Keratinocyte (primary cell): ENCODE measurements around the gene MGAT2. TPM values are rescaled to one million over a fixed set of nuclear protein-coding genes. Genes with fewer than 3 reads are reported as not detected.

Experiments
- DNase-seq: peaks from one replicate; pipeline ENCODE4 v3.0.0-alpha.2; 2011; ENCODE audit warnings: low read depth, missing footprints, low spot score
- FAIRE-seq: peaks from 2 replicates; lab custom pipeline; 2011; peaks lifted over from hg19 to GRCh38; lab: Jason Lieb, UNC
- H2AFZ ChIP-seq: 2 replicates; pipeline ENCODE4 v1.6.0; 2012; ENCODE audit warnings: low read length, control low read depth, inconsistent platforms; ENCODE audit not compliant: control insufficient read depth
- H3K27ac ChIP-seq: 2 replicates; pipeline ENCODE4 v1.5.1; 2011; ENCODE audit warnings: low read length; ENCODE audit not compliant: control insufficient read depth, insufficient read depth
- H3K27me3 ChIP-seq: 3 replicates; pipeline ENCODE4 v1.6.0; 2011; ENCODE audit warnings: low read length; ENCODE audit not compliant: control insufficient read depth, insufficient read depth; ENCODE audit errors: extremely low read depth
- H3K36me3 ChIP-seq, 2 experiments: 2 replicates in 1 of 2; 3 replicates in 1 of 2; pipeline ENCODE4 v1.5.1; 2011; ENCODE audit warnings: low read length in 2 of 2, mild to moderate bottlenecking in 1 of 2; ENCODE audit not compliant: control insufficient read depth in 2 of 2, insufficient read depth in 2 of 2; ENCODE audit errors: extremely low read depth in 1 of 2
- H3K4me1 ChIP-seq: 3 replicates; pipeline ENCODE4 v1.5.1; 2011; ENCODE audit warnings: low read length; ENCODE audit not compliant: control insufficient read depth, insufficient read depth; ENCODE audit errors: extremely low read depth
- H3K4me2 ChIP-seq: 3 replicates; pipeline ENCODE4 v1.6.0; 2011; ENCODE audit warnings: low read depth, low read length; ENCODE audit not compliant: control insufficient read depth, insufficient read depth; ENCODE audit errors: extremely low read depth
- H3K4me3 ChIP-seq, 3 experiments: fragments of 200-600 bp in 1 of 3; sonication (generic) in 1 of 3; 2 replicates in 2 of 3; 3 replicates in 1 of 3; pipeline ENCODE4 v1.5.1; 2011 to 2016; ENCODE audit warnings: low read length in 3 of 3, mild to moderate bottlenecking in 3 of 3, control low read depth in 2 of 3, inconsistent platforms in 1 of 3, low read depth in 1 of 3, mixed read lengths in 1 of 3, mixed run types in 1 of 3, moderate library complexity in 1 of 3; ENCODE audit not compliant: control insufficient read depth in 2 of 3, insufficient read depth in 2 of 3; ENCODE audit errors: extremely low read depth in 1 of 3
- H3K79me2 ChIP-seq: 2 replicates; pipeline ENCODE4 v1.6.0; 2012; ENCODE audit warnings: low read length; ENCODE audit not compliant: control insufficient read depth, insufficient read depth
- H3K9ac ChIP-seq: 3 replicates; pipeline ENCODE4 v1.6.0; 2011; ENCODE audit warnings: low read length; ENCODE audit not compliant: control insufficient read depth, insufficient read depth; ENCODE audit errors: extremely low read depth
- H3K9me1 ChIP-seq: 3 replicates; pipeline ENCODE4 v1.6.0; 2011; ENCODE audit warnings: low read length; ENCODE audit not compliant: control insufficient read depth, insufficient read depth; ENCODE audit errors: extremely low read depth
- H3K9me3 ChIP-seq: 2 replicates; pipeline ENCODE4 v1.5.1; 2012; ENCODE audit warnings: low read depth, low read length; ENCODE audit not compliant: control insufficient read depth
- H4K20me1 ChIP-seq: 3 replicates; pipeline ENCODE4 v1.6.0; 2011; ENCODE audit warnings: low read length; ENCODE audit not compliant: control insufficient read depth, insufficient read depth; ENCODE audit errors: extremely low read depth
- EZH2 ChIP-seq: IDR thresholded peaks from one replicate; pipeline ENCODE4 v1.6.1; 2012; ENCODE audit warnings: inconsistent platforms, mild to moderate bottlenecking, low read length, moderate library complexity
- dilution Hi-C: fragments of 300-500 bp; cut with MboI; formaldehyde crosslinking; loops from one replicate; pipeline ENCODE4 v1.7.0; 2020; ENCODE audit warnings: low sequenced_read_pairs; ENCODE audit not compliant: extremely low pct_ligation_motif_present
- polyA plus RNA-seq, 5 experiments: library from polyadenylated mRNA; depleted of rRNA in 3 of 5; stranded (reverse) in 3 of 5; stranded (forward) in 1 of 5; unstranded in 1 of 5; fragments of >200 nt; gene quantifications; 1 replicate in 1 of 5; 2 replicates in 3 of 5; 3 replicates in 1 of 5; pipeline versions ENCODE4 v1.2.1 to v1.2.3, GENCODE V29; 2011 to 2012; ENCODE audit warnings: missing spikeins in 2 of 5, low read depth in 1 of 5, low replicate concordance in 1 of 5
- TF ChIP-seq, protein P1 (sequence below), 3 experiments: IDR thresholded peaks in 1 of 3; conservative IDR thresholded peaks in 1 of 3; optimal IDR thresholded peaks in 1 of 3; 2 replicates in 2 of 3; 3 replicates in 1 of 3; pipeline versions ENCODE3 to v1.5.1; 2011; ENCODE audit warnings: low read length in 3 of 3, mild to moderate bottlenecking in 3 of 3, moderate library complexity in 2 of 3, control low read depth in 1 of 3, inconsistent platforms in 1 of 3; ENCODE audit not compliant: insufficient read depth in 2 of 3; ENCODE audit errors: extremely low read depth in 1 of 3

The MGAT2 gene
- polyA plus RNA-seq, 1 donor (not counting 4 experiments of a cell fraction or from before 2014, with no cell fraction given), result 24.0 TPM

DNA sequence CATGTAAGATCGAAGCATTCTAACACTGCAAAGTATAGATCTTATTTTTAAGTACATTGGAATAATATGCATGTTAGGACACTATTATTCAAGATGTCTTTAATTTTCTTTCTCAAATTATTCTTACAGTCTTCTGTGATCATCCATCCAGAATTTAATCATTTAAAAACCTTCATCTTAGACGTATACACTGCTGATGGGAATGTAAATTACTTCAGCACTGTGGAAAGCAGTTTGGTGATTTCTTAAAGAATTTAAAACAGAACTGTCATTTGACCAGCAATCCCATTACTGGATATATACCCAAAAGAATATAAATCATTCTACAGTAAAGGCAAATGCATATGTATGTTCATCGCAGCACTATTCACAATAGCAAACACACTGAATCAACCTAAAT is 31.2 kb upstream of the MGAT2 start:
- Histone ChIP-seq H3K9me3 (no peaks in the 10 kb centered on the region), H3K9ac (no peak overlapping the region), H3K27me3 (no peaks in the 10 kb centered on the region), H3K4me3 (no peak overlapping the region), H3K9me1 (no peaks in the 10 kb centered on the region), H3K36me3 (no peaks in the 10 kb centered on the region), H3K4me2 (no peak overlapping the region), H3K27ac (no peak overlapping the region), H3K79me2 (peaks cover 17% of the 10 kb centered on the region), H2AFZ (no peak overlapping the region), H4K20me1 (no peaks in the 10 kb centered on the region), H3K4me1 (peaks cover 3% of the 10 kb centered on the region)
- no peak for FAIRE-seq
- no peak for TF ChIP-seq EZH2
- TF ChIP-seq, protein P1, sequence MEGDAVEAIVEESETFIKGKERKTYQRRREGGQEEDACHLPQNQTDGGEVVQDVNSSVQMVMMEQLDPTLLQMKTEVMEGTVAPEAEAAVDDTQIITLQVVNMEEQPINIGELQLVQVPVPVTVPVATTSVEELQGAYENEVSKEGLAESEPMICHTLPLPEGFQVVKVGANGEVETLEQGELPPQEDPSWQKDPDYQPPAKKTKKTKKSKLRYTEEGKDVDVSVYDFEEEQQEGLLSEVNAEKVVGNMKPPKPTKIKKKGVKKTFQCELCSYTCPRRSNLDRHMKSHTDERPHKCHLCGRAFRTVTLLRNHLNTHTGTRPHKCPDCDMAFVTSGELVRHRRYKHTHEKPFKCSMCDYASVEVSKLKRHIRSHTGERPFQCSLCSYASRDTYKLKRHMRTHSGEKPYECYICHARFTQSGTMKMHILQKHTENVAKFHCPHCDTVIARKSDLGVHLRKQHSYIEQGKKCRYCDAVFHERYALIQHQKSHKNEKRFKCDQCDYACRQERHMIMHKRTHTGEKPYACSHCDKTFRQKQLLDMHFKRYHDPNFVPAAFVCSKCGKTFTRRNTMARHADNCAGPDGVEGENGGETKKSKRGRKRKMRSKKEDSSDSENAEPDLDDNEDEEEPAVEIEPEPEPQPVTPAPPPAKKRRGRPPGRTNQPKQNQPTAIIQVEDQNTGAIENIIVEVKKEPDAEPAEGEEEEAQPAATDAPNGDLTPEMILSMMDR (optimal IDR thresholded peaks at IDR 0.05 in 1 of 3, IDR thresholded peaks at IDR 0.05 in 1 of 3, conservative IDR thresholded peaks at IDR 0.05 in 1 of 3; ENCODE audit: extremely low read depth in 1 of 3, insufficient read depth in 2 of 3, low read length in 3 of 3), result no peak
- no peak for DNase-seq
- dilution Hi-C loops, result no loop called here

DNA sequence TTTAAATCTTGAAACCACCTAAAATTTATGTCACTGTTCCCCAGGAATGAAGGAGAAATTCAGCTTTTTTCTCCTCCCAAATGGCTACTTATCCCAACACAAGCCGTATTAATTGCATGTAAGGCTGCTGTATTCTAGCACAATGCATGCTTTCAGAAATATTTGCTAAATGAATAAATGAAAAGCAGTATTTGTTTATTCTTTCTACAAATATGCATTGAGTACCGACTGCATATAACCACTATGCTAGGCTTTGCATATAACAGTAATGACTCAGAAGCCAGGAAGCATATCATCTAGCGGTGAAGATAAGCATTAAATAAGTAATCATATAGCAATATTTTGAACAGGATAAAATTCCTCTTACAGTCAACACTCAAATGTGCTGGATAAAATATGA is 27.6 kb upstream of the MGAT2 start:
- no peak overlapping the region for H3K4me3 ChIP-seq
- DNase-seq (no peak), FAIRE-seq (no peak)
- no peaks in the 10 kb centered on the region for H4K20me1 ChIP-seq
- H3K9ac ChIP-seq, result no peak overlapping the region
- H3K9me3 ChIP-seq, result no peaks in the 10 kb centered on the region
- dilution Hi-C loops, result no loop called here
- no peak overlapping the region for H3K27ac ChIP-seq
- no peaks in the 10 kb centered on the region for H3K9me1 ChIP-seq
- H3K36me3 ChIP-seq, result no peaks in the 10 kb centered on the region
- no peak overlapping the region for H2AFZ ChIP-seq
- no peaks in the 10 kb centered on the region for H3K27me3 ChIP-seq
- H3K79me2 ChIP-seq, result peaks cover 7% of the 10 kb centered on the region
- H3K4me2 ChIP-seq, result no peak overlapping the region
- H3K4me1 ChIP-seq, result peaks cover 4% of the 10 kb centered on the region
- TF ChIP-seq, protein P1 (optimal IDR thresholded peaks at IDR 0.05 in 1 of 3, IDR thresholded peaks at IDR 0.05 in 1 of 3, conservative IDR thresholded peaks at IDR 0.05 in 1 of 3; ENCODE audit: extremely low read depth in 1 of 3, insufficient read depth in 2 of 3, low read length in 3 of 3), result no peak
- no peak for TF ChIP-seq EZH2
